Epithelial cell of prostate (primary cell): ENCODE data around the gene DLG2.
"Not testable (repeated sequence)": the region's sequence is repeated elsewhere in the genome, so short reads cannot be mapped to it uniquely, and the experiment has no call there.

Experiments used
- DNase-seq: peaks from one replicate; pipeline ENCODE4 v3.0.0-alpha.2; 2011; ENCODE audit warnings: low read depth, low spot score
- H3K27ac ChIP-seq: fragments of 450-650 bp; 2 replicates; pipeline ENCODE4 v1.5.1; 2017; ENCODE audit warnings: mild to moderate bottlenecking

DLG2 gene

GRCh38 chr11:83639995-83640758 is 1987.0 kb downstream of the DLG2 start:
- no peak overlapping the region for H3K27ac ChIP-seq
- DNase-seq: no peak

- DNase-seq: no peak
- H3K27ac ChIP-seq: no peak overlapping the region
Measured at GRCh38 chr11:83635166-83635565, 1992.0 kb downstream of the DLG2 start.

- H3K27ac ChIP-seq: no peak overlapping the region
- DNase-seq: no peak
Measured at GRCh38 chr11:83630211-83630610, 1996.9 kb downstream of the DLG2 start.

- H3K27ac ChIP-seq: no peak overlapping the region
- DNase-seq: no peak
Measured at GRCh38 chr11:83629775-83630174, 1997.4 kb downstream of the DLG2 start.

GRCh38 chr11:83628622-83629355 is 1998.4 kb downstream of the DLG2 start:
- H3K27ac ChIP-seq: no peak overlapping the region
- DNase-seq: no peak

GRCh38 chr11:83625336-83625735 is 2001.8 kb downstream of the DLG2 start:
- H3K27ac ChIP-seq: no peak overlapping the region
- no peak for DNase-seq

GRCh38 chr11:83617671-83618070 is 2009.5 kb downstream of the DLG2 start:
- H3K27ac ChIP-seq: no peak overlapping the region
- no peak for DNase-seq

- no peak for DNase-seq
- no peak overlapping the region for H3K27ac ChIP-seq
Measured at GRCh38 chr11:83613767-83614121, 2013.4 kb downstream of the DLG2 start.

GRCh38 chr11:83612891-83613766 is 2014.0 kb downstream of the DLG2 start:
- DNase-seq: no peak
- no peak overlapping the region for H3K27ac ChIP-seq

- H3K27ac ChIP-seq: no peak overlapping the region
Measured at GRCh38 chr11:83611600-83611999, 2015.5 kb downstream of the DLG2 start.

GRCh38 chr11:83611031-83611430 is 2016.1 kb downstream of the DLG2 start:
- H3K27ac ChIP-seq: no peak overlapping the region
- no peak for DNase-seq

More at GRCh38 chr11:83611600-83611999, 2015.5 kb downstream of the DLG2 start:
- no peak for DNase-seq

- H3K27ac ChIP-seq: no peak overlapping the region
- no peak for DNase-seq
Measured at GRCh38 chr11:83609191-83609590, 2018.0 kb downstream of the DLG2 start.

GRCh38 chr11:83608571-83608970 is 2018.6 kb downstream of the DLG2 start:
- no peak for DNase-seq
- no peak overlapping the region for H3K27ac ChIP-seq

- DNase-seq: no peak
- H3K27ac ChIP-seq: no peak overlapping the region
Measured at GRCh38 chr11:83601914-83602527, 2025.1 kb downstream of the DLG2 start.

GRCh38 chr11:83601201-83601913 is 2025.8 kb downstream of the DLG2 start:
- DNase-seq: no peak

GRCh38 chr11:83600661-83601060 is 2026.5 kb downstream of the DLG2 start:
- no peak overlapping the region for H3K27ac ChIP-seq
- no peak for DNase-seq

More at GRCh38 chr11:83601201-83601913, 2025.8 kb downstream of the DLG2 start:
- no peak overlapping the region for H3K27ac ChIP-seq

- no peak for DNase-seq
- no peak overlapping the region for H3K27ac ChIP-seq
Measured at GRCh38 chr11:83599066-83599465, 2028.1 kb downstream of the DLG2 start.

GRCh38 chr11:83587797-83588196 is 2039.3 kb downstream of the DLG2 start:
- DNase-seq, H3K27ac ChIP-seq: not testable (repeated sequence)

- DNase-seq: peak; percentile 65
- peak overlapping the region; percentile 22 for H3K27ac ChIP-seq
Measured at GRCh38 chr11:83583757-83584366, 2043.3 kb downstream of the DLG2 start.
